ENCODE data around the gene NLRP5. TPM values are rescaled to one million over a fixed set of nuclear protein-coding genes. Genes with fewer than 3 reads are reported as not detected.
A peak's percentile ranks its signal among the peaks of the same experiment; 100 is the strongest.

The NLRP5 gene
- total RNA-seq, 1 donor from 2014 or later = not detected

DNA sequence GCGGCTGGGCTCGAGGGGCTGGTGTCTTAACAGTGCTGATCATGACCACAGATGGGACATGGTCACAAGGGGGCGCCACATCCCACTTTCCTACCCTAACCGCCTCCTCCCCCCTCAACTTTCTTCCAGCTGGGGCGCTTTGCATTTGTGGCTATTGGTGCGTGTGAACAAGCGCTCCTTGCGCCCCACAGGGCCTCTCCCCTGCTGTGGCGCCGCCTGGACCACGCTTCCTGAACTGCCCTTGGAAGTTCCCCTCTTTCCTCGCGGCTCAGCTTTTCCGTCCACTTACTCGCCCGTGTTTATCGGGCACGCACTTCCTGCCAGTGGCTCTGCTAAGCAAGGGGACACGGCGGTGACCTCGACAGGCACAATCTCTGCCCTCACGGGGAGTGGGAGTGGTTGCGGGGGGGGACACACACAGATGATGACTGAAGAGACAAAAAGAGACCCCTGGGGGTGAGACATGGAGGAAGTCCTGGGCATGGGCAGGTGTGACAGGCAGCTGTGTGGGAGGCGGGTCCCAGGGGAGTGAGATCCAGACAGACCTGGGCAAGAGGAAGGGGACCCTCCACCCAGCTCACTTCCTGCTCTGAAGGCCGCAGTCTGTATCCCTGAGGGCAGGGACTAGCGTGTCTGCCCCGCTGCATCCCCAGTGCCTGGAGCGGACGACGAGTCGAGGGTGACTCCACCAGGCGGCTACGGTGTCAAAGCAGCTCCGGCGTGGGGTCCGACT is 94.3 kb downstream of the NLRP5 start:
- Histone ChIP-seq H3K36me3 (ENCODE audit: control insufficient read depth, insufficient read depth, low read length) (no peaks in the 10 kb centered on the region), H3K4me3 (ENCODE audit: low read depth, low read length) (peak overlapping the region; percentile 29), H3K27me3 (ENCODE audit: control insufficient read depth, insufficient read depth, low read length) (peaks cover 3% of the 10 kb centered on the region)
- DNase-seq (ENCODE audit: low read depth) = no peak
- TF ChIP-seq, protein P1, sequence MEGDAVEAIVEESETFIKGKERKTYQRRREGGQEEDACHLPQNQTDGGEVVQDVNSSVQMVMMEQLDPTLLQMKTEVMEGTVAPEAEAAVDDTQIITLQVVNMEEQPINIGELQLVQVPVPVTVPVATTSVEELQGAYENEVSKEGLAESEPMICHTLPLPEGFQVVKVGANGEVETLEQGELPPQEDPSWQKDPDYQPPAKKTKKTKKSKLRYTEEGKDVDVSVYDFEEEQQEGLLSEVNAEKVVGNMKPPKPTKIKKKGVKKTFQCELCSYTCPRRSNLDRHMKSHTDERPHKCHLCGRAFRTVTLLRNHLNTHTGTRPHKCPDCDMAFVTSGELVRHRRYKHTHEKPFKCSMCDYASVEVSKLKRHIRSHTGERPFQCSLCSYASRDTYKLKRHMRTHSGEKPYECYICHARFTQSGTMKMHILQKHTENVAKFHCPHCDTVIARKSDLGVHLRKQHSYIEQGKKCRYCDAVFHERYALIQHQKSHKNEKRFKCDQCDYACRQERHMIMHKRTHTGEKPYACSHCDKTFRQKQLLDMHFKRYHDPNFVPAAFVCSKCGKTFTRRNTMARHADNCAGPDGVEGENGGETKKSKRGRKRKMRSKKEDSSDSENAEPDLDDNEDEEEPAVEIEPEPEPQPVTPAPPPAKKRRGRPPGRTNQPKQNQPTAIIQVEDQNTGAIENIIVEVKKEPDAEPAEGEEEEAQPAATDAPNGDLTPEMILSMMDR (IDR thresholded peaks at IDR 0.05; ENCODE audit: insufficient read depth, low read length, poor library complexity, severe bottlenecking) = peak; percentile 67

DNA sequence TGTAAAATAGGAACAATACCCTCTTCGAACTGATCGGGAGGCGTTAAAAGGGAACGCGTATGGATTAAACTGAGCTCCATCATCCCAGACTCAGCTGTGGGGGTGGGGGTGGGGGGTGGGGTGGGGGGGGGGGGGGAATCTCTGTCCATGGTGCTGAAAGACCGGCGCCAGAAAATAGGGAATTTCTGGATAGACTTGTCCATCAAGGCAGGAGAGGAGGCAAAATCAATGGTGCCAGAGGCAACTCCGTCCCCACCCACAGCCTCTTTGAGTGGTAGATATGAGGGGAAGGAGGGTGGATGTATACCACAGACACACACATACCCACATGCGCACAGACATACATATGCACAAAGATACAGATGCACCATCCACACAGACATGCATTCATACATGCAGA is 97.1 kb downstream of the NLRP5 start:
- DNase-seq (ENCODE audit: low read depth) = no peak
- Histone ChIP-seq H3K36me3 (ENCODE audit: control insufficient read depth, insufficient read depth, low read length) (no peaks in the 10 kb centered on the region), H3K4me3 (ENCODE audit: low read depth, low read length) (no peak overlapping the region), H3K27me3 (ENCODE audit: control insufficient read depth, insufficient read depth, low read length) (peaks cover 3% of the 10 kb centered on the region)
- TF ChIP-seq, protein P1 (IDR thresholded peaks at IDR 0.05; ENCODE audit: insufficient read depth, low read length, poor library complexity, severe bottlenecking) = no peak

DNA sequence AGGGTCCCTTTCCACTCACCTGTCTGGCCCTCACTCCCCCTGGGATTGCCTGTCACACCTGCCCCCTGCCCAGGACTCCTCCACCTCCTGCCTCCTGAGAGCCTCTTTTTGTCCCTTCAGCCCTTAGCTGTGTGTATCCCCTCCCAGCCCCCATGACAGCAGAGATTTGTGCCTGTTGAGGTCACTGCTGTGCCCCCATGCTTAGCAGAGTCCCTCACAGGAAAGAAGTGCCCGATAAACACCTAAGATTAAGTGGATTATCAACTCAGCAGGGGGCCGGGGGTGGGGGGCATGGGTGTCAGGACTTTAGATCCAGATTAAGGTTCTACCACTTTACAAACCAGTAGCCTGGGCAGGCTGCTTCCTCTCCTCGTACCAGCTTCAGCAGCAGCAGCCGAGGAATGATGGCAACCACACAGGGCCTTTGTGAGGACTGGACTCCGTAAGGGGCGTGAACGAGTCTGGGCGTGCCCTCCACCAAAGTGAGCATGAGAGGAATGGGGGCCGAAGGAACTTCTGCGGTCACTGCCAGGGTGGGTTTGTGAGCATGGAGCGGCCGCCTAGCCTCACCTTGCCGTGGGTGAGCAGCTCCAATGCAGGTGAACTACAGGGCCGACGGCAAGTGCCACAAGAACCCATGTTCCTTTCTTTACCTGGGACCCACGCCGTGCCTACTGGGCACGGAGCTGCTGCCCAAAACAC is 98.4 kb downstream of the NLRP5 start:
- no peak for DNase-seq (ENCODE audit: low read depth)
- no peaks in the 10 kb centered on the region for H3K36me3 ChIP-seq (ENCODE audit: control insufficient read depth, insufficient read depth, low read length)
- H3K4me3 ChIP-seq (ENCODE audit: low read depth, low read length) = no peak overlapping the region
- TF ChIP-seq, protein P1 (IDR thresholded peaks at IDR 0.05; ENCODE audit: insufficient read depth, low read length, poor library complexity, severe bottlenecking) = no peak
- H3K27me3 ChIP-seq (ENCODE audit: control insufficient read depth, insufficient read depth, low read length) = peaks cover 3% of the 10 kb centered on the region

DNA sequence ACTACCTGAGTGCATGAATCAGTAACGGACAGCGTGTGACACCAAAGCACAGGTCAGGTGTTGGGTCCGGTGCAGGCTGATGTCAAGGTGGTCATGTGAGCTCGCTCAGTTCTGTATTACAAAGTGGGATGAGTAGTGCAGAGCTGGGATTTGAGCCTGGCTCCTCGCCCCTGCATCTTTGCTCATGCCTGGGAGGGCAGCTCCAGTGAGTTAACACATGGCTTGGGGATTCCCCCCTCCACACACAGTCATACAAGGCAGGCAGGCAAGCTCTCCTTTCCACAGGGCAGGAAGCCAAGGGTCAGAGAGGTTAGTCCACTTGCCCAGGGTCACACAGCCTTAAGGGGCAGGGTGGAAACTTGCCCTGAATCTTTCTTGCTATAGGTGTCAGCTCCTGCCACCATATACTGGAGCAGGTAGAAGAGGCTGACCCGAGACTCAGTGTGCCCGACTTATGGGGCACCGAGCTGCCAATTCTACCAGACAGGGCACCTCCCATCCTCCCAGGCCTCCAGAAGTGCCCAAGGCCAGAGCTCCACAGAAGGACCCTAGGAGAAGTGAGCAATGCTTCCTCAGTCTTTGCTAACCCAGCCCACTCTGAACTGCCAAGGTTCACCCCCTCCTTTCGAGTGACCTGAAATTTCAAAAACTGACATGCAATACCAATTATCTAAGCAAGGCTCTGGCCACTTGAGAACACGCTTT is 99.1 kb downstream of the NLRP5 start:
- Histone ChIP-seq H3K4me3 (ENCODE audit: low read depth, low read length) (no peak overlapping the region), H3K27me3 (ENCODE audit: control insufficient read depth, insufficient read depth, low read length) (peaks cover 3% of the 10 kb centered on the region), H3K36me3 (ENCODE audit: control insufficient read depth, insufficient read depth, low read length) (no peaks in the 10 kb centered on the region)
- no peak for DNase-seq (ENCODE audit: low read depth)
- TF ChIP-seq, protein P1 (IDR thresholded peaks at IDR 0.05; ENCODE audit: insufficient read depth, low read length, poor library complexity, severe bottlenecking) = no peak

DNA sequence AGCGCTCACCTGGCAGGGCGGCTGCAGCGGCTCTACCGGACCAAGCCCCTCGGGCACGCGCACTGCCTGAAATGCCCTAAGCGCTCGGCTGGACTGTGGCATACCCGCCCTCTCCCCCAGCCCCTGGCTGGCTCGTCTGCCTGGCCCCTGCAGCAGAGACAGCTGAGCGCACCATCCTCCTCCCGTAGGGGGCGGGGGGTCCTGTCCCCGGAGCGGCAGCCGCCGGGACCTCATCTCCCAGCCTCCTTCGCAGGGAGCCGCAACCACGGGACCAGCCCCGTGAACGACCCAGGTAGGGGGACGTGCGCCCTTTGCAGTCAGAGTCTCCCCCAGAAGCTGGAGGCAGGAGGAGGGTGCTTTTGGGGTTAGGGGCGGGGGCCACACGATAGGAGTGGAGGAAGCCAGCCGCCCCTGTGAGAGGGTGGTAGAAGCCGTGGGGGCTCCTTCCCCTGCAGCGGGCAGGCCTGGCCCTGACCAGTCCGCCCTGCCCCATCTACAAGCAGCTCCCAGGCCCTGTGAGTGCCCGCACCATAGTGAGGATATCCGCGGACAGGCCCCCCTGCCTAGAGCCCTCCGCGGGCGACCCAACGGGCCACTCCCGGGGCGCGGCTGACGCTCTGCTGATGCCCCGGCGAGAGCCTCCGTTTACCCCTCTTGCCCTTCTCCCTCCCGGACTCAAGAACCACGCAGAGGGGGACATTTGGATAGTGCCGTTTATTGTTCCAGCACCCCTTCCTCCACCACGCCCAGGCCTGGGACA is 100.3 kb downstream of the NLRP5 start:
- Histone ChIP-seq H3K27me3 (ENCODE audit: control insufficient read depth, insufficient read depth, low read length) (no peaks in the 10 kb centered on the region), H3K4me3 (ENCODE audit: low read depth, low read length) (no peak overlapping the region), H3K36me3 (ENCODE audit: control insufficient read depth, insufficient read depth, low read length) (no peaks in the 10 kb centered on the region)
- no peak for DNase-seq (ENCODE audit: low read depth)
- TF ChIP-seq, protein P1 (IDR thresholded peaks at IDR 0.05; ENCODE audit: insufficient read depth, low read length, poor library complexity, severe bottlenecking) = no peak
